Glutamatergic neuron (in vitro differentiated cells): ENCODE measurements around the gene MAVS. TPM values are rescaled to one million over a fixed set of nuclear protein-coding genes. Genes with fewer than 3 reads are reported as not detected.

ENCODE experiments used
- DNase-seq: peaks from one replicate; pipeline ENCODE4 v3.0.0; 2022
- H3K27ac Mint-ChIP-seq: one replicate; pipeline ENCODE4 v1.8.0; 2020; ENCODE audit warnings: mild to moderate bottlenecking, mixed read lengths, inconsistent platforms; ENCODE audit not compliant: unreplicated experiment
- H3K27me3 Mint-ChIP-seq: one replicate; pipeline ENCODE4 v1.8.0; 2020; ENCODE audit warnings: mild to moderate bottlenecking, moderate library complexity, mixed read lengths, inconsistent platforms; ENCODE audit not compliant: unreplicated experiment
- H3K36me3 Mint-ChIP-seq: one replicate; pipeline ENCODE4 v1.8.0; 2020; ENCODE audit warnings: mild to moderate bottlenecking, mixed read lengths, inconsistent platforms; ENCODE audit not compliant: unreplicated experiment
- H3K4me1 Mint-ChIP-seq: one replicate; pipeline ENCODE4 v1.8.0; 2020; ENCODE audit warnings: mild to moderate bottlenecking, low read depth, mixed read lengths, inconsistent platforms; ENCODE audit not compliant: unreplicated experiment
- H3K4me3 Mint-ChIP-seq: one replicate; pipeline ENCODE4 v1.8.0; 2020; ENCODE audit warnings: mild to moderate bottlenecking, mixed read lengths, inconsistent platforms; ENCODE audit not compliant: unreplicated experiment
- H3K9me3 Mint-ChIP-seq: one replicate; pipeline ENCODE4 v1.8.0; 2020; ENCODE audit warnings: mild to moderate bottlenecking, moderate library complexity, mixed read lengths, inconsistent platforms; ENCODE audit not compliant: unreplicated experiment
- CTCF ChIP-seq: fragments of 200-600 bp; sonication (generic); IDR thresholded peaks from one replicate; pipeline ENCODE4 v1.5.0; 2021; ENCODE audit not compliant: partially characterized antibody, unreplicated experiment
- total RNA-seq: library from RNA; stranded (reverse); fragmentation: NEBNext Ultra II Directional; extraction: Animal tissue kit (Norgen Biotek cat#: 25700); gene quantifications from one replicate; pipeline ENCODE4 v1.2.1, GENCODE V29; 2021; ENCODE audit not compliant: unreplicated experiment

The MAVS gene
- total RNA-seq, 1 donor from 2014 or later, result 25.8 TPM

DNA sequence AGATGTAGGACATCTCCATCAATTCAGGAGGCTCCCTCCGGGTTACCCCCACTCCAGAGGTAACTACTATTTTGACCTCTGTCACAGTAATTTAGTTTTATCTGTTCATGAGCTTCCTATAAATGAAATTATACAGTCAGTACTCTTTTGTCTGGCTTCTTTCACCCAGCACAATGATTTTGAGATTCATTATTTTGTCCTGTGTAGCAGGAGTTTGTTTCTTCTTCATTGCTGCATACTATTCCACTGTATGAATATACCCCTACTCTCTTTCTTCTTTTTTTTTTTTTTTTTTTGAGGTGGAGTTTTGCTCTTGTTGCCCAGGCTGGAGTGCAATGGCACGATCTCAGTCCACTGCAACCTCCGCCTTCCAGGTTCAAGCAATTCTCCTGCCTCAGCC, 38.1 kb upstream of the MAVS start:
- H3K4me1 Mint-ChIP-seq, result peaks cover 40% of the 10 kb centered on the region
- H3K27me3 Mint-ChIP-seq, result peaks cover 9% of the 10 kb centered on the region
- no peak for DNase-seq
- H3K9me3 Mint-ChIP-seq, result peaks cover 9% of the 10 kb centered on the region
- H3K36me3 Mint-ChIP-seq, result no peaks in the 10 kb centered on the region
- H3K27ac Mint-ChIP-seq, result no peak overlapping the region
- no peak for TF ChIP-seq CTCF
- H3K4me3 Mint-ChIP-seq, result no peak overlapping the region

- TF ChIP-seq CTCF, result no peak
- Mint-ChIP-seq H3K4me3 (peak overlapping the region; percentile 9), H3K27ac (peak overlapping the region; percentile 82), H3K9me3 (peaks cover 9% of the 10 kb centered on the region), H3K36me3 (no peaks in the 10 kb centered on the region), H3K4me1 (peaks cover 23% of the 10 kb centered on the region), H3K27me3 (peaks cover 7% of the 10 kb centered on the region)
- DNase-seq, result peak; percentile 54
These were observed 35.0 kb upstream of the MAVS start for GRCh38 chr20:3811467-3812258.

DNA sequence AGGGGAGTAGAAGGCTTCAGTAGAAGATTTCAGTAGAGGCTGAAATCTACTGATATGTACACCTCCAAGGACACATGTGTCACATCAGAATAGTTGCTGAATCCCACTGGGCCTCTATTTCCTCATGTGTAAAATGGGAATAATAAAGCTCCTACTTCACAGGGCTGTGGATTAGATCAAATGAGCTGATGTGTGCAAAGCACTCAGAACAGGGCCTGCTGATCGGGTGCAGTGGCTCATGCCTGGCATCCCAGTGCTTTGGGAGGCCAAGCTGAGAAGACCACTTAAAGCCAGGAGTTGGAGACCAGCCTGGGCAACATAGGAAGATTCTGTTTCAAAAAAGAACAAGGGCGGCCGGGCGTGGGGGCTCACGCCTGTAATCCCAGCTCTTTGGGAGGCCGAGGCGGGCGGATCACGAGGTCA, 34.4 kb upstream of the MAVS start:
- Mint-ChIP-seq H3K27ac (peak overlapping the region; percentile 82), H3K9me3 (peaks cover 13% of the 10 kb centered on the region), H3K27me3 (peaks cover 7% of the 10 kb centered on the region), H3K4me1 (peaks cover 19% of the 10 kb centered on the region), H3K4me3 (no peak overlapping the region), H3K36me3 (no peaks in the 10 kb centered on the region)
- DNase-seq, result no peak
- no peak for TF ChIP-seq CTCF

DNA sequence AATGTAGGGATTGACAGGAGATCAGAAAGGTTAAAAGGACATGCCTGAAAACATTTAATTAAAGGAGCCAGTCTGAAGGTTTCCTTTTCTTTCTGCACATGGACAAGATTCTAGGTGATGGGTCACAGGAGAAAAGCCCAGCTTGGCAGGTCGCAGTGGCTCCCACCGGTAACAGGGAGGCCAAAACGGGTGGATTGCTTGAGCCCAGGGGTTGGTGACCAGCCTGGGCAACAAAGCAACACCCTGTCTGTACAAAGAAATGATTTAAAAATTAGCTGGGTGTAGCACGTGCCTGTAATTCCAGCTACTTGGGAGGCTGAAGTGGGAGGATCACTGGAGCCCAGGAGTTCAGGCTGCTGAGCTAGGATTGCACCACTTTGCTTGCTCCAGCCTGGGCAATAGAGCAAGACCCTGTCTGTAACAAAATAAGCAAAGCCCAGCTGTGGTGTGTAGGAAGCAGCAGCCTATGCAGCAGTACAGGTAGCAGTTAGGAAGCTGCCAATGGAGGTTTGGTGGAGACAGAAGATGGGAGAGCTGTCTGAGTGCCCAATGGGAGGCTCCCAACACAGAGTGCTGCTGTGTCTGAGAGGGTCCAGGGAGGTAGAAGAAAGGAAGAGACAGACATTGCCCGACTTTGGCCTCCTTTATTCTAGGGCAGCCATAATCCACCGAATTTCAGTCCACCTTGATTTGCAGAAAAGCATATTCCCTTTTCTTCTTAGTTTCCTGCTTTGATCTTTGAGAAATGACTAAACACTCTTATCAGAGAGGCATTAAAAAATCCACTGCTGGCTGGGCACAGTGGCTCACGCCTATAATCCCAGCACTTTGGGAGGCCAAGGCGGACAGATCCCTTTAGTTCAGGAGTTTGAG, 33.4 kb upstream of the MAVS start:
- Mint-ChIP-seq H3K27me3 (peaks cover 6% of the 10 kb centered on the region), H3K4me1 (peaks cover 19% of the 10 kb centered on the region), H3K36me3 (no peaks in the 10 kb centered on the region), H3K27ac (no peak overlapping the region), H3K4me3 (no peak overlapping the region), H3K9me3 (peaks cover 17% of the 10 kb centered on the region)
- TF ChIP-seq CTCF, result no peak
- DNase-seq, result no peak
